CD4-positive, alpha-beta T cell treated with Interleukin-10 for 1 hour (primary cell): ENCODE results near the gene MUC2.

Experiments
- DNase-seq: peaks from one replicate; pipeline ENCODE4 v3.0.0-alpha.2; 2020

MUC2 gene

GRCh38 chr11:1088927-1089737, 14.5 kb downstream of the MUC2 start:
- DNase-seq, result no peak

- no peak for DNase-seq
Measured at GRCh38 chr11:1089738-1090599, 15.3 kb downstream of the MUC2 start.

- DNase-seq, result no peak
Measured at GRCh38 chr11:1090600-1091331, 16.1 kb downstream of the MUC2 start.

GRCh38 chr11:1091332-1092083, 16.8 kb downstream of the MUC2 start:
- DNase-seq, result no peak

- no peak for DNase-seq
Measured at GRCh38 chr11:1092145-1092670, 17.5 kb downstream of the MUC2 start.

GRCh38 chr11:1092919-1093318, 18.2 kb downstream of the MUC2 start:
- no peak for DNase-seq

- no peak for DNase-seq
Measured at GRCh38 chr11:1099519-1100355, 25.1 kb downstream of the MUC2 start.

GRCh38 chr11:1100417-1101245, 26.0 kb downstream of the MUC2 start:
- no peak for DNase-seq

GRCh38 chr11:1101318-1102089, 26.8 kb downstream of the MUC2 start:
- no peak for DNase-seq

GRCh38 chr11:1102221-1102971, 27.7 kb downstream of the MUC2 start:
- DNase-seq, result no peak

GRCh38 chr11:1102996-1103395, 28.3 kb downstream of the MUC2 start:
- DNase-seq, result no peak

GRCh38 chr11:1103401-1104360, 29.0 kb downstream of the MUC2 start:
- DNase-seq, result no peak

GRCh38 chr11:1104411-1105182, 29.9 kb downstream of the MUC2 start:
- no peak for DNase-seq

GRCh38 chr11:1105183-1105565, 30.5 kb downstream of the MUC2 start:
- DNase-seq, result no peak

GRCh38 chr11:1106387-1106786, 31.7 kb downstream of the MUC2 start:
- DNase-seq, result no peak

- DNase-seq, result no peak
Measured at GRCh38 chr11:1107316-1108245, 32.9 kb downstream of the MUC2 start.
